GM12878 (cell line): ENCODE results near the gene RPS3. TPM values are rescaled to one million over a fixed set of nuclear protein-coding genes. Genes with fewer than 3 reads are reported as not detected.

ENCODE experiments used
- ATAC-seq: fragments of 200-7000 bp; cut with Tn5 transposase; 3 replicates; pipeline ENCODE4 v1.9.1; 2020; ENCODE audit warnings: mild to moderate bottlenecking, moderate library complexity
- BruUV-seq: library from RNA; stranded (reverse); fragments of 400-500 nt; replicated peaks from 2 replicates; lab custom pipeline; 2021; lab: Mats Ljungman, UMichigan
- CTCF ChIA-PET: fragments of 300-600 bp; sonication (Branson Sonifier 250); formaldehyde crosslinking; extraction: SDS; loops from one replicate; lab custom pipeline; 2021; ENCODE audit warnings: inconsistent platforms; lab: Yijun Ruan, JAX
- POLR2A ChIA-PET: fragments of 350-600 bp; formaldehyde crosslinking; extraction: SDS; loops from one replicate; lab custom pipeline; 2021; ENCODE audit warnings: inconsistent platforms; lab: Charles Lee
- RAD21 ChIA-PET: fragments of 300-600 bp; sonication (Branson Sonifier 250); formaldehyde crosslinking; loops from one replicate; lab custom pipeline; 2023; ENCODE audit warnings: antibody characterized with exemption; ENCODE audit not compliant: unreplicated experiment; lab: Charles Lee
- SMC1A ChIA-PET: fragments of 300-600 bp; sonication (Branson Sonifier 250); formaldehyde crosslinking; loops from one replicate; lab custom pipeline; 2023; ENCODE audit not compliant: unreplicated experiment, uncharacterized antibody; lab: Charles Lee
- DNase-seq: peaks from one replicate; pipeline ENCODE4 v3.0.0-alpha.2; 2011; ENCODE audit warnings: low read depth, low spot score
- FAIRE-seq: peaks from 3 replicates; lab custom pipeline; 2011; peaks lifted over from hg19 to GRCh38; lab: Jason Lieb, UNC
- H2AFZ ChIP-seq: 2 replicates; pipeline ENCODE4 v1.6.0; 2011; ENCODE audit warnings: low read depth, low read length, control low read depth; ENCODE audit not compliant: control insufficient read depth
- H3K27ac ChIP-seq: 2 replicates; pipeline ENCODE4 v1.5.1; 2011; ENCODE audit warnings: control low read depth; ENCODE audit not compliant: control insufficient read depth, insufficient read depth
- H3K27me3 ChIP-seq, 2 experiments: replicated peaks in 1 of 2; 2 replicates each; pipeline versions ENCODE4 v1.6.0 to v1.6.1; 2011; ENCODE audit warnings: low read length in 1 of 2; ENCODE audit not compliant: control insufficient read depth in 2 of 2, insufficient read depth in 2 of 2
- H3K36me3 ChIP-seq, 2 experiments: 2 replicates each; pipeline ENCODE4 v1.5.1; 2011; ENCODE audit warnings: low read length in 1 of 2; ENCODE audit not compliant: control insufficient read depth in 2 of 2, insufficient read depth in 2 of 2
- H3K4me1 ChIP-seq: 2 replicates; pipeline ENCODE4 v1.6.1; 2011; ENCODE audit warnings: mild to moderate bottlenecking, low read length, moderate library complexity, mixed read lengths; ENCODE audit not compliant: control insufficient read depth, insufficient read depth
- H3K4me2 ChIP-seq: 2 replicates; pipeline ENCODE4 v1.6.0; 2011; ENCODE audit warnings: control low read depth; ENCODE audit not compliant: control insufficient read depth, insufficient read depth
- H3K4me3 ChIP-seq: fragments of 200-600 bp; sonication (generic); 2 replicates; pipeline ENCODE4 v1.5.1; 2016
- H3K79me2 ChIP-seq: 2 replicates; pipeline ENCODE4 v1.6.0; 2011; ENCODE audit warnings: low read length; ENCODE audit not compliant: control insufficient read depth, insufficient read depth
- H3K9ac ChIP-seq: 2 replicates; pipeline ENCODE4 v1.8.0; 2011; ENCODE audit warnings: low read length, control low read depth, mixed read lengths; ENCODE audit not compliant: control insufficient read depth, insufficient read depth
- H3K9me3 ChIP-seq: replicated peaks from 3 replicates; pipeline ENCODE4 v1.5.1; 2011; ENCODE audit warnings: mild to moderate bottlenecking, low read length; ENCODE audit not compliant: control insufficient read depth, insufficient read depth
- H4K20me1 ChIP-seq: 2 replicates; pipeline ENCODE4 v1.6.0; 2011; ENCODE audit not compliant: control insufficient read depth, insufficient read depth
- STAT1 ChIP-seq: fragments of 450-650 bp; conservative IDR thresholded peaks from 2 replicates; pipeline ENCODE4 v1.6.1; 2014; ENCODE audit warnings: antibody characterized with exemption, mild to moderate bottlenecking
- ZBTB4 ChIP-seq: fragments of 450-650 bp; formaldehyde crosslinking; IDR thresholded peaks from 2 replicates; pipeline ENCODE4 v1.4.0; 2022; ENCODE audit warnings: mild to moderate bottlenecking, moderate library complexity
- WGBS: methylation state at CpG from one replicate; pipeline ENCODE4 v1.1.6; 2016; ENCODE audit warnings: low lambda C conversion rate; ENCODE audit not compliant: insufficient replicate concordance, insufficient coverage; ENCODE audit errors: missing lambda C conversion rate; 5-methylcytosine and 5-hydroxymethylcytosine counted together
- in situ Hi-C: fragments of 300-500 bp; cut with MboI; formaldehyde crosslinking; loops from 9 replicates; pipeline ENCODE4 v1.14.3; 2018; ENCODE audit warnings: mixed read lengths
- intact Hi-C: fragments of 100-400 bp; cut with micrococcal nuclease; formaldehyde crosslinking; loops from one replicate; pipeline ENCODE4 v1.14.2; 2022; ENCODE audit not compliant: unreplicated experiment
- polyA plus RNA-seq, 11 experiments: library from polyadenylated mRNA; depleted of rRNA in 4 of 11; unstranded in 6 of 11; stranded (reverse) in 5 of 11; fragments of >200 nt; fragmentation: Nextera tagmentation in 4 of 11; fragmentation: Illumina TruSeq in 1 of 11; extraction: Ambion mirVana in 4 of 11; extraction: Trizol in 1 of 11; gene quantifications; 1 replicate in 1 of 11; 2 replicates in 10 of 11; pipeline versions ENCODE4 v1.2.1 to v1.2.3, GENCODE V29; 2011 to 2016; ENCODE audit warnings: inconsistent platforms in 2 of 11, missing spikeins in 2 of 11, low read depth in 1 of 11
- total RNA-seq, 4 experiments: library from RNA; depleted of rRNA in 3 of 4; stranded (reverse); fragments of >200 nt in 3 of 4; fragmentation: Illumina TruSeq in 1 of 4; extraction: Trizol in 1 of 4; gene quantifications; 2 replicates each; pipeline versions ENCODE4 v1.2.1 to v1.2.3, GENCODE V29; 2013 to 2021

Gene RPS3
- total and polyA plus RNA-seq, 10 of the 15 experiments (the other 5 are each of a cell fraction or from before 2014, with no cell fraction given) = 2,127 to 9,556 (median 4,327) TPM

GRCh38 chr11:75352588-75353206, 46.6 kb upstream of the RPS3 start:
- 20% methylated on average over 5 of the region's 5 CpGs for WGBS
- CTCF ChIA-PET = interaction anchor here (0.9 to 4.4 kb wide), 10 partner anchors 9 to 169 kb away, joined by 3 to 23 read pairs (median 6); no protein-coding TSS in a partner anchor
- peaks cover 19% of the 10 kb centered on the region for H3K79me2 ChIP-seq
- peak overlapping the region; percentile 7 for H2AFZ ChIP-seq
- no peak overlapping the region; the same call in 1 of the 2 replicates for H3K9ac ChIP-seq
- peaks cover 8% of the 10 kb centered on the region; the same call in 1 of the 2 replicates for H3K4me1 ChIP-seq
- H4K20me1 ChIP-seq = no peaks in the 10 kb centered on the region
- peak overlapping the region; percentile 92 for H3K4me2 ChIP-seq
- in situ Hi-C loops = no loop called here
- H3K27me3 ChIP-seq = peaks cover 0 to 4% of the 10 kb centered on the region in 2 experiments; a peak in 1 of 4 replicates
- no peak overlapping the region for H3K27ac ChIP-seq
- POLR2A ChIA-PET = interaction anchor here (0.6 to 1.3 kb wide), 3 partner anchors 12 to 63 kb away, joined by 3 to 6 read pairs (median 4); no protein-coding TSS in a partner anchor
- RAD21 ChIA-PET = interaction anchor here (0.9 to 3.3 kb wide), 6 partner anchors 10 to 92 kb away, joined by 3 to 14 read pairs (median 8); no protein-coding TSS in a partner anchor
- no peaks in the 10 kb centered on the region for H3K36me3 ChIP-seq
- FAIRE-seq = no peak
- BruUV-seq = TSS peak; percentile 57
- no peaks in the 10 kb centered on the region; the same call in 2 of the 3 replicates for H3K9me3 ChIP-seq
- no peak for DNase-seq
- H3K4me3 ChIP-seq = peak overlapping the region; percentile 73; the same call in 1 of the 2 replicates
- no peak for TF ChIP-seq STAT1
- no peak for TF ChIP-seq ZBTB4 (CRISPR knock-in tag)
- TF ChIP-seq, all 136 proteins: peak for 0
- no peak for ATAC-seq
- intact Hi-C loops = no loop called here
- SMC1A ChIA-PET = interaction anchor here (0.8 to 2.4 kb wide), 6 partner anchors 9 to 72 kb away, joined by 3 to 9 read pairs (median 5); no protein-coding TSS in a partner anchor
